HG02588 (cell line): Measurements from ENCODE around the gene STN1.

Experiments
- ATAC-seq: cut with Tn5 transposase; IDR thresholded peaks from one replicate; pipeline ENCODE4 v1.9.1; 2021; ENCODE audit warnings: mild to moderate bottlenecking, moderate library complexity; ENCODE audit not compliant: unreplicated experiment

STN1 gene

DNA sequence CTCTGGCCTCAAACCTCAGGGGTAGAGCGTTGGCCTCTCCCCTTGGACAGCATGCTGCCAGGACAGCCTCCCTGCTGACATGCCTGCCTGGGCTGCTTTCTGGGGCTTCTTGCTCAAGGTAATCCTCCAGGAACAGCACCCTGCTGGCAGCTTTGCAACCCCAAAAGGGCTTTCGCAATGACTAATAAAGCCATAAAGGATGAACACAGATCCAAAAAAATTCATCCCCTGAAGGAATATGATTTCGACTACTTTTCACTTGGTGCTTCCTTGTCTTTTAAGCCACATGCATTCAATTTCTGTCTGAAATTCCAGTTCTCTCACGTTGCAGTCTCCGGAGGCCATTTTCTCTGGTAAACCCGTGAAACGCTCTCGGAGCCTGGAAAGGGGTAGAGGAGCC is 47.5 kb downstream of the STN1 start:
- ATAC-seq = no peak

DNA sequence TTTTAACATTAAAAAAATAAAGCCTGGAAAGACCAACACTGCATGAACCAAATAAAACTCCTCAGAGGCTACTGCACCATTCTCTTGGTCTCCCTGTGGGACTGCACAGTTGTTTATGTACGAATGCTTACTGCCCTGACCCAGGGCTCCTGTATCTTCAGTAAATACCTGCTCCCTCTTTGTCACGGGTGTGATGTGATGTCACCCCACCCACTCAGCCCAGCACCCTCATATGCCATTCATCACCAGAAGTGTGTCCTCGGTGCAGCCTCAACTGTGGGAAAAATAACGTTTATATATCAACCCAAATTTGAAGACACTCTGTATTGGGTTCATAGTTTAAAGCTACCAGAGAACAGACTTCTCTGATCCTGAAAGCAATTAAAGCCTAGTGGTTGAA is 48.6 kb downstream of the STN1 start:
- ATAC-seq = no peak

DNA sequence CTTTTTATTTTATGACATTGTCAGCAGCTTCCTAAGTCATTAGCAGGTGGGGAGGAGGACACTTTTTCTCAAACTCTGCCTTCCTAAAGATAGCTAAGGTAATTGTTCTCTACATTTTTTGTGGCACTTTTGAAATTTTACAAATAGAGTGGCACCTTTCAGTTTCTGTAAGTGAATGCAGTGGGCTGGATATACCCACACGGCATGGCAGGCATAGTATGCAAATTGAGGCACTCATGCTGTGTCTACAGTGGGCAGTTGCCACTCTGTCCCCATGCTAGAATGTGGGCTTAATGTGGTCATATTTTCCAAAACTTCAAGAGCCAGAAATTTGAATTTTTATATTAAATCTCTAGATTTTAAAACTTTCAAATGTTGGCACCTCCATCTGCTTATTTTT is 49.8 kb downstream of the STN1 start:
- ATAC-seq = no peak

DNA sequence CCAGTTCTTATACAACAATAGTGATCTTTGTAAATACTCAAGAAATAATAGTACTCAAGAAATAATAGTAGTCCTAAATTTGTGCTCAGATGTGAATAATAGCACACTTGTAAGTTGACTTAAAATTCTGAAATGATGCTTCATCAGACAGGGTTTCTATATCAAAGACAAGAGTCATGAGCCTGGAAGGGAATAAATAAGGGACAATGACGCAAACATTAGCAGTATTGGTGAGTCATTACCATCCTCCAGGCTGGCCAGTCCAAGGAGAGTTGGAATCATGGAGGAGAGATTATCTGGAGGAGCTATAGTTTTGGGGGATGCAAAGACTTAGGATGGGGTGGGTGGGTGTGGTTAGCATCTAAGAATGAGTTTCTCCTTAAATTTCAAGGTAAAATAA is 56.5 kb downstream of the STN1 start:
- no peak for ATAC-seq

DNA sequence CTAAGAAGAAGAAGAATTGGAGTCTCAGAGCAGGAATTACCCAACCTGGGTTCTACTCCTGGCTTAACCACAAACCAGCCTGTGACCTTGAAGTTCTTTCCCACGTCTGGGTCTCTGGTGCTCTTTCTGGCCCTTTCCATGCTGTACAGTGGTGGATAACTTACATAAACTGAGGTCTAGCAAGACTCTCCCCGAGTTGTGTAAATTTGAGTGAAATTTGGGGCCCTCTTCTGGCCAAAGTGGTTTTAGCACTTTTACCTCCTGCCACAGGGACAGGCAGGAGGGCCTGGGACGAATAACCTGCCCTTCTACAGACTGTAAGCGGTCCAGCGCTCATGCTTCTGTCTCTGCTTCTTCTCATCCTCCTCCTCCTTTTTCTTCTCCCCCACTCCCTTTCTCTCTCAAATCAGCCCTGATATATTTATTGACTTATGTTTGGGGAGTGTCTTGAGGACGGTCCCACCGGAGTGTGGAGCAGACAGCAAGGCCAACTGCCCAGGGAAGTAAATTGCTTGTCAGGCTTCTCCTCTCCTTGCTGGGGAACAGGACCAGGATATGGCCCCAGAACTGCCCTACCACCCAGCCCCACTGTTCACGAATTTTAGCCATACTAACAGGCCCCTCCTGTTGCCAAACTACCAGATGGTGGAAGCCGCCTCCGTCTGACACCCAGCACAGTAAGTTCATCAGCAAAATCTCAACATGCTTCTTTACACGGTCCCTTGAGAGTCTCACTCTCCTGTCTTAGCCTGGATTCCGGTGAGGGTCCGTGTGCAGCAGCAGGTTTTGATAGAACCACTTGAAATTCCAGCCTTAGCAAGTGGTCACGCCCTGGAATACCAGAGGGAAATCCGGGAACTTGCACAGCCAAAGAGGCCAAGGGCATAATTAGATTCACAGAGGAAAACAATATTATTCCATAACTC is 58.6 kb downstream of the STN1 start:
- ATAC-seq = peak; percentile 61

DNA sequence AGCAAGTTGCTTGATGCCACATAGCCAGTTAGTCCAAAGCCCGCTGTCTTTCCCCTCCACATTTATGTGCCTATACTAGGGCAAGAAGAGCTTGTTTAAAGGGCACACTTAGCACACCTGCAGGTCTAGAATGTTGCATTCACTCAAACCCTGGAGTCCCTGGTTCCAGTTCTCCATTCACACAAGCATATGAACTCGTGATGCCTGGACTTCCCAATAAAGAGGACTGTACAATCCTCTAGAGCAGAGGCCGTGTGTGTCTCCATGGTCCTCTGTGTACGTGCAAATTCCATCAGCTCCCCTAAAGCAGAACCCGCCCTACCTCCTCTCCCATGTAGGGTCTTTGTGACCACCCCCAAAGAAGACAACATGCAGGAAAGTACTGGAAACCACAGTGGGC is 59.6 kb downstream of the STN1 start:
- no peak for ATAC-seq

DNA sequence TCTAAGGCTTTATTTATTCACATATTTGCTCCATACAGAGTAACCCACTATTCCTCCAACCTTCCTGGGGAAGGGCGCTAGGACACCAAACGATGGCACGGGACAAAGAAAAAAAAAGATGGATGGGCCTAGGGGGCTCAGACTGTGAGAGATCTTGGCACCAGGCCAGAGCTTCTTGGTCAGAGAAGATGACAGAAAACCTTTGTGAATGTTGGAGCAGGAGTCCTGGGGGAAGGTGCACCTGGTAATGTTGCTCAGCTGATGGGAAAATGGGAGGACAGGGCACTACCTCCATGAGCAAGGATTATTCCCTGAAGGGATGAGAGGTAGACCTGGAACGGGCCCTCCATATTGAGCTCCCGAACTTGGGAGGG is 61.2 kb downstream of the STN1 start:
- no peak for ATAC-seq

DNA sequence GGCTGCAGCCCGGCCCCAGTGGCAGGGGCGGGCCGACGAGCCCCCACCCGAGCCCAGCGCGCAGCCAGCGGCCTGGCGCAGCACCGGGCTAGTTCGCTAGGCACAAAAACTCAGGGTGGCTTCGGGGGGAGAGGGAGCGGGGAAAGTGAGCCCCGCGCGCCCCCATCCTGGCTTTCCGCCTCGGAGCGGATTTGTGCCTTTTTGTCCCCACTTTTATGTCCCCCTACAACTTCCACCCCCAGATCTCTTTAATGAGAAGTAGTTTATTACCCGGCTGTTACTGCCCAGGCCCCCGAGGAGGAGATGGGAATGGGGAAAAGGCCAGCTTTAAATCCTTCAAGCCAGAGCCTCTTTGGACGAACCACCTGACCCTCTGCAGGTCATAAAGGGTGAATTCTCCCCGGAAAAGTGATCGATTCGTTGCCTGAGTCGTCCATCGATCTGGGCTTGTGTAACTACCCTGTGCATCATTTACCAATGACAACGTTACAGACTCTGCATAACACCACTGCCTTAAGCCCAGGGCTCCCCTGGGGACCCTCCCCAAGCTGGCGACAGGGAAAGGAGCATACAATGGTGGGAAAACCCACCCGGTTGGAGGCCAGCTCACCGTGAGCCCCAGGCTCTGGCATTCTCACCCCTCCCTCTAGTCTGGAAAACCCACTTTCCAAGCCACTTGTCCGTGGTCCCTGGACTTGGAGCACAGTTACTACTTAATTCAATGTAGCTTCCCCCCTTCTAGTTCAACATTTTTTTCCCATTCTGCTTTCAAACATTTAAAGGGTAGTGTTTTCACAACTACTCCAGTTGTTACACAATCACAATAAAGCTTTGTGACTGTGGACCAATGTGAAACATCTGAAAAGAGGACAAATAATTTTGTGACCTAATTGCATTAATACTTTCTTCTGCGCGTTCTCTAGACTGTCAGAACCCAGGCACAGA is 61.9 kb downstream of the STN1 start:
- no peak for ATAC-seq

DNA sequence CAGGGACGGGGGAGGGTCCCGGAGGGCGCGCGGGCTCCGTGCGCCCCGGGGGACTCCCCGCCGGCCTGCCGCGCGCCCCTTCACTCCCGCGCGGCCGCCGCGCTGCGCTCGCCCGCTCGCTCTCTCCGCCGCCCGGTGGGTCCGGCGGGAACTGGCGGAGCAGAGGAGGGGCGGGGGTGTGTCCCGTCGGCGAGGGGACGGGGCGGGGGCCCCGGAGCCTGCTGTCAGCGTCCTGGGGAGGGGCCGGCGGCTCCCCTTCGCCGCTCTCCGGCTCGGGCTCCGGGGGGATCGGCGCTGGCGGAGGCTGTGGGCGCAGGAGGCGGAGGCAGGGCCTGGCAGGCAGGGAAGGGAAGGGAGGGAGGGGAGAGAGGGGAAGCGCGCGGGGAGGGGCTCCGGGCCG is 62.6 kb downstream of the STN1 start, which contains the start of gene SH3PXD2A:
Gene SH3PXD2A, minus strand, starts transcription at position 153 of the 400 bp plus-strand sequence. CDS start 310 bp downstream, outside the sequence.
- ATAC-seq = no peak

DNA sequence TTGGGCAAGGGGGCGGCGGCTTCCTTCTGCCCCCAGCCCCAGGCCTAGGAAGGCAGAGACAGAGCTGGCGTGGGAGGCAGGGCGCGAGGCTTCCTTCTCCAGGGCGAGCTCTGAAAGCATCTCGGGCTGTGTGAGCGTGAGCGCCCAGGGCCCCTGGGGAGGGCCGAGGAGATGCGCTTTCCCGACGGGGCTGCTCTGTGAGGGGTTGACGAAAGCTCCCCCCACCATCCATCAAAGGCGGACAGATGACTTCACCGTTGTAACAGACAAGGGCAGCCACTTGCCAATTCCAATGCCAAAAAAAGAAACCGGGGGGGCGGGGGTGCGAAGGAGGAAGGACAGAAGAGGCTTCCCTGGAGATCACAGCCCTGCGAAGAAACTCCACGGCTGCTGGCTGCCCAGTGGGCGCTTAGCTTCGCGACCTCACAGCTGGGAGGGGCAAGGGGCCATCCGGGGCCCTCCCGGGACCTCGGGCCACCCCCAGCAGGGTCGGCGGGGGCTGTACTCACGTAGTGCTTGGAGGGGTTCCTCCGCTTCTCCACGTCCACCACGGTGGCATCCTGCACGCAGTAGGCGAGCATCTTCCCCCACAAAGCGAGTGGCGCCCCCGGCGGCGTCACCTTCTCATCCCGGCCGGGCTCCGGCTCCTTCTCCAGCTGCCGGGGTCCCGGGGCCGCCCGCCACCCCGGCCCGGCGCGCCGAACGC is 63.1 kb downstream of the STN1 start:
- no peak for ATAC-seq

DNA sequence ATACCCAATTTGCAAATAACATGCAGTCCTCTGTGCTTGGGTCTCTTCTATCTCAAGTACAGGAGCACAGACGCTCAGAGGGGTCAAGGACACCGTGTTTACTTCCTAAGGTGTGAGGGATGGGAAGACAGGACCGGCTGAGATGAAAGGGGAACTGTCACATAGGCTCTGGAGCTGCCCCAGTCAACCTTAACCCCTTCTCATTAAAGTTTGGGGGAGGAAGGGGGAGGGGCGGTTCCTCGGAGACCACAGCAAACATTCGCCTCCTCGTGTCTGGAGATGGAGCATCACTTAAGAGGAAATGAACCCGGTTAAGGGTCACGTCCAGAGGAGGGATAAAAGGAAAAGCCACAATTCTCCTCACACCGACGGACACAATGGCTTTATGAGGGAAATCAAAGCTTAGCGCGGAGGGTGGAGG is 63.7 kb downstream of the STN1 start:
- ATAC-seq = no peak

DNA sequence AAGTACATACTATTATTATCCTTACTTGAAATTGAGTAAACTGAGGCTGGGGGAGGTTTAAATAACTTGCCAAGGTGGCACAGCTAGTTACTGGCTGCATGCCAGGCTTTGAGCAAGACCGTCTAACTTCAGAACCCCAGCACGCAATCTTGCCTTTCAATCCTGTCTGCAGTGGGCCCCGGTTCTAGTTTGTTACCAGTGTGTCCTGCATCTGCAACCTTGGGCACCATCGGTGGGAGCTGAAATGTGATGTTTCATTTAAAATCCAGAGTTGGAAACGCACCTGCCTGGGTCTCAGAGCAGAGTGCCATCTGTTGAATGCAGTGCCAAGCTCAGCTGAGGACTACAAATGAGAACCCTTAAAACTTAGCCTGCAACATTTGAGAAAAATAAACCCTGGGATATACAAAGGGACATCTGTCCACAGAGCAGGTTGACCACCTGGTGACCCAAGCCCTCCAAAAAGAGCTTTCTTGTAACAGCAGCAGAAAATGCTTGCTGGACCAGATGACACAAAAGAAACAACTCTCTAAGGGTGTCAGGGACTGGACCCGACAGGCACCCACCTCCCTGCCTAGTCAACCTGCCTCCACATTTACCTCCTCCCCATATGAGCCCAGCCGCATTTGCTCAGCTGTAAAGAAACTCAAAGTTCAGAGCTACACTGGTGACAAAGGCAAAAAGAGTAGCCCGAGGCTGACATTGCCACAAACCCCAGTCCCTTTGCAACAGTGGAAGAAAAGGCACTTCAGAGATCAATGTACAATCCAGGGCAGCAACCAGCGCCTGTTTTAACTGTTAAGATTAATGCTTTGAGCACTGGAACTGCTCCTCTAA is 64.3 kb downstream of the STN1 start:
- no peak for ATAC-seq

DNA sequence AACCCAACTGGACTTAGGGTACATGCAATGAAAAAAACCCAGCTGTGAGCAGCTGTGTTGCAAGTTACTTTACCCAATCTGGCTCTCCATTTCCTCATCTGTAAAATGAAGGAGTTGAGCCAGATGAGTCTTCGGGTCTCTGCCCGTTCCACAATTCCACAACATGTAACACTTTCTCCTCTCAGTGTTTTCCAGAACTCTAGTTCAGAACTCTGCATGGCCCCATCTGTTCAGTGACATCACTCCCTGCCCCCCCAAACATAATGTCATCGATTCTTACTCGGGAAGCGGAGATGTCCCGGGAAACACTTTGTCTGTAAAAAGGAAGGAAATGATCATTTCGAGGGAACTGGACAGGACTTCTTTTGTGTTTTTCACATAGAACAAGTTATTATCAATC is 65.1 kb downstream of the STN1 start:
- no peak for ATAC-seq

DNA sequence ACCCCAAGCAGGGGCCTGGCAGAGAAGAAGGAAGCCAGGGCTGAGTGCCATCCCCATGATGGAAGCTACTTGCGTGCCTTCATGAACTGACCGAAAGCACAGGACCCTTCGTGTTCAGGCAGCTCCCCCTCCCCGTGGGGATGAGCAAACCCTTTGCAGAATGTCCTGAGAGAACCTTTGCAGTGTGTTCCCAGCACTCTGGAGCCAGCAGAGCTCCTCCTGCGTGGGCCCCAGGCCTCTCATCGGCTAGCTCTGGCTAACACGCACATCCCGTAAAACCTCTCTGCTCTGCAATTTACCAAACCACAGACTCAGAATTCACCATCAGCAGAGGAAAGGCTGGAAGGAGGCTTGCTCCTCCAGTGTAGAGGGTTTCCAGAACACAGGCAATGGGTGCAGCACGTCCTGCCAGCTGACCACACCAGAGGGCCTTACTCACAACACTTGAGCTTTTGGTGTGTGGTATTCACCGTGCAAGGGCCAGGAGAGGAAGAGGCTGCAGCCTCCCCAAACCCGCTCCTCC is 65.7 kb downstream of the STN1 start:
- ATAC-seq = no peak

DNA sequence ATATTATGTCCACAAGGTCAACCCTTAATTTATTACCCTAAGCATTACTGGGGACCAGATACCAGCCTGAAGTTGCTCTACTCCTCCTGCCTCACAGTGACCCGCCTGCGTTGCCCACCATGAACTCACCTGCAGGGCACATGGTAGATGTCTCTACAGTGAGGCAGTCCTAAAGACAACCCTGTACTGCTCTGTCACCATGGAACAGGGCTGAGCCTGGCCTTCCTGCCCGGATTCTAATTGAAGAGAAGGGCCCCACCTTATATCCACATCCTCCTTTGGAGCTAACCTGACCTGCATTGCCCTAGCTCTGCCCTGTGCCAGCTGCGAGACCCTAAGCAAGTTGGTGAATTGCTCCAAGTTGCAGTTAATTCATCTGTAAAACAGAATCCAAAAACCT is 66.7 kb downstream of the STN1 start:
- ATAC-seq = no peak

DNA sequence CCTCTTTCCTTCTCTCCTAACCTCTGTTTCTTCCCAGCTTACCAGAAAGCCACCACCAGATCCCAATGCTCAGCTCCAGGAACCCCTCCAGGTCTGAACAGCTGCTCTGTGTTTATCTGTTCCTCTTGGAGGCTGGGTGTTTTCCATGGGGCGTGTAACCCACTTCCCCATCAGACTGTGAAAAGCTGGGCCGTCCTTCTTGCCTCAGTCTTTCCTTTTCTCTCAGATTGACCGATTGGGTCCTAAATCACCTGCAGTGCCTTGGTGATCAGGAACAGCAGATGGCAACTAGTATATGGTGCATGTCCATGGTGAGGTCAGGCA is 67.5 kb downstream of the STN1 start:
- no peak for ATAC-seq

DNA sequence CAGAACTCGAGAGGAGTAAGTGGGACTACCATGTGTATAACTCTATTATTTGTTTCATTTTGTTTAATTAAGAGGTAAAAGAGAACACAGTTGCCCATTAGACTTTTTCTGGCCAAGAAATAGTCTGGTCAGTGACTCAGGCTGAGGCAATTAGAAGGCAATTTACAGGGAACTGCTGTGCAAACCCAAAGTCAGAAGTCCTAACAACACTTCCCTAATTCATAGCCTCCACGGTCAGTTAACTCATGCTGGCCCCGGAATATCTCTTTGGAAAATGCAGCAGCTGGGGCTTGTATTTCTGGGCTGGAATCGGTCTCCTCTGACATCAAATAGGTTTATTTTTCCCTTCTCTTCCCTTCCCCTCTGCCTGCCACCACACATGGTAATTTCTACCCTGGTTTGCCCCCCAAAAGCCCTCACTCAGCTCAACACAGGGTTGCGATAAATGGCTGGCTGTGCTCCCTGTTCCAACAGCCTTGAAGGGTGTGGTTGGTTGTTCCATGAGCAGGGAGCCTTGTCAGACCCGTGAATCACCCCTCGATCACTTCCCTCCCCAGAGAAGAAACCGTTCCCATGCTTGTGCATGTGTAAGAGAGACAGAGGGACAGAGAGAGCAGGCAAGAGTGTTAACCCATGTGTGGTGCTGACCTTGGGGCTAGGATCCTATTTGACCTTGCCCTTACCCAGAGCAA is 68.0 kb downstream of the STN1 start:
- no peak for ATAC-seq

DNA sequence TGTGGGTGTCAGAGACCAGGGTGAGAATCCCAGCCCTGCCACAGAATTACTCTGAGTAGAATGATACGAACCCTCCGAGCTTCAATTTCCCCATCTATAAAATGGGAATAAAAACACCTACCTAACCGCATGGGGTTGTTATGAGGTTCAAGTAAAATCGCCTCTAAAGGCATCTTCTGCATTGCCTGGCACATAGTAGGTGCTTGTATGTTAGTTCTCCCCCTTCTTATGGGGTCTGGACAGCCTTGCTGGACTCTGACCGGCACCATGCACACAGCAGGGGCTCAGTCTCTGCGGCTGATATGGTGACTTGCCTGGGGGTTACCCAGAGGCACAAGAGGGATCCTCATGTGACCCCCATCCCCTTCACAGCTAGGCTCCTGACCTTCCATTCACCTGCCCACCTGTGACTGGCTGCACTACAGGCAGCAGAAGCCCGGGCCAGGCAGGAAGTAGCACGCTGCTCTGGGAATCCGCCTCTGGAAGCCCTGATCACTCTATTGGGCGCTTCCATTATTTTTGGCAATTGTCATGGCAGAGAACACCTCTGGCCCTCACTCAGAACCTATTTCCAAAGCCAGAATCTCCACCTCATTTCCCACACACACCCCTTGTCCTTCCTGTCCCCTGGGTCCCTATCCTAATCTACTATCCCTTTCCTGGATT is 68.6 kb downstream of the STN1 start:
- no peak for ATAC-seq

DNA sequence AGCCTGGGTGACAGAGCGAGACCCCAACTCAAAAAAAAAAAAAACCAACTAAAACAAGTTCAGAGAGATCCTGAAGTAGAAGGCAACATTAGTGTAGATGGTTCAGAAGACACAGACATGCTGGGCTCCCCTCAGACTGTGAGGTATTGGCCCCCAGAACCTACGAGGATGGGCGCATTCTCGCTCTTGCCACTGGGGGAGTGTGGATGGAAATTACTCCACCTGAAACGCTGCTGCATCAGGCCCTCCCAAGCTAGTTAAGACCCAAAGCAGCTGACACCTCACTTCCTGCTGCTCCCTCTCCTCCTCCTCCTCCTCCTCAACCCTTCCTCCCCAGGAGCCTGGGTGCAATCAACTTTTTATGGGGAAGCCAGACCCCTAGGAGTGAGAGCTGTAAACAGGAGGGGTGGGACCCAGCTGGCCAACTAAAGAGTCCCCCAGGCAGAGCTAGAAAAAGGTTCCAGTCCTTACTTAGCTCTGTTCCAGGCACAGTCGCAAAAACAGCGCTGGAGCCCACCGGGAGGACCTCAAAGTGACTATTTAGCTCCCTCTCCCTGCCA is 70.0 kb downstream of the STN1 start:
- no peak for ATAC-seq
